ENCODE measurements around the gene RAMP3. TPM values are rescaled to one million over a fixed set of nuclear protein-coding genes. Genes with fewer than 3 reads are reported as not detected.
A peak's percentile ranks its signal among the peaks of the same experiment; 100 is the strongest.
"Not testable (repeated sequence)": the region's sequence is repeated elsewhere in the genome, so short reads cannot be mapped to it uniquely, and the experiment has no call there.

Gene RAMP3
- total RNA-seq, 1 donor from 2014 or later: not detected

DNA sequence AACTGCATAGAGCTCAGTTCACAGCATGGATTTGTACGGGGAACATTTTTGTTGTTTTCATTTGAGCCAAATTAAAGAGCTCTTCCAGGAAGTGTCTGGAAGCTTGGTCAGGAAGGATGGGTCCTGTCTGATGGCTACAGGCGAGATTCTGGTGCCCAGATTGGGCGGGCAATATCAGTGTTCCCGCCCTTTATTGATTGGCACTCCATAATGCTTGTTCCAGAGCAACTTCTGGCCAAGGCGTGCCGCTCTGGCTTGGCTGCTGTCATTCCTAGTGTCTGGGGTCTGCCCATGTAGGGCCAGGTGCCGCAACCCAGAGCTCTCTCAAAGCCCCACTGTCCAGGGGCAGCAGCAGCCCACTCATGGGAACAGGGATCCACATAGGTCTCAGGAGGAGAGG, 45.9 kb downstream of the RAMP3 start:
- Histone ChIP-seq H3K27ac (ENCODE audit: low read depth, low read length) (no peak overlapping the region), H3K36me3 (ENCODE audit: insufficient read depth, low read length) (no peaks in the 10 kb centered on the region), H3K9me3 (ENCODE audit: insufficient read depth, low read depth, low read length) (no peaks in the 10 kb centered on the region), H3K27me3 (ENCODE audit: insufficient read depth, low read length) (peaks cover 18% of the 10 kb centered on the region), H3K4me1 (ENCODE audit: insufficient read depth, low read length) (no peaks in the 10 kb centered on the region), H3K79me2 (ENCODE audit: insufficient read depth, low read length) (no peaks in the 10 kb centered on the region), H2AFZ (ENCODE audit: low read depth, low read length) (no peak overlapping the region), H3K4me3 (ENCODE audit: insufficient read depth, low read depth, low read length) (no peak overlapping the region), H3K4me2 (ENCODE audit: low read length) (no peak overlapping the region), H4K20me1 (ENCODE audit: insufficient read depth, low read length) (no peaks in the 10 kb centered on the region), H3K9ac (ENCODE audit: low read length) (no peak overlapping the region)
- peaks cover 1% of the 10 kb centered on the region for H3K36me3 Mint-ChIP-seq (ENCODE audit: low read depth, unreplicated experiment)
- peaks cover 5% of the 10 kb centered on the region for H3K9me3 Mint-ChIP-seq (ENCODE audit: unreplicated experiment)
- H3K4me3 Mint-ChIP-seq (ENCODE audit: unreplicated experiment): no peak overlapping the region
- peak overlapping the region; percentile 75 for H3K27ac Mint-ChIP-seq (ENCODE audit: unreplicated experiment)
- H3K4me1 Mint-ChIP-seq (ENCODE audit: low read depth, unreplicated experiment): peaks cover 8% of the 10 kb centered on the region
- peaks cover 33% of the 10 kb centered on the region for H3K27me3 Mint-ChIP-seq (ENCODE audit: low read depth, unreplicated experiment)
- TF ChIP-seq EZH2 (IDR thresholded peaks at IDR 0.05; ENCODE audit: insufficient read depth, low read length): no peak
- TF ChIP-seq, protein P1, sequence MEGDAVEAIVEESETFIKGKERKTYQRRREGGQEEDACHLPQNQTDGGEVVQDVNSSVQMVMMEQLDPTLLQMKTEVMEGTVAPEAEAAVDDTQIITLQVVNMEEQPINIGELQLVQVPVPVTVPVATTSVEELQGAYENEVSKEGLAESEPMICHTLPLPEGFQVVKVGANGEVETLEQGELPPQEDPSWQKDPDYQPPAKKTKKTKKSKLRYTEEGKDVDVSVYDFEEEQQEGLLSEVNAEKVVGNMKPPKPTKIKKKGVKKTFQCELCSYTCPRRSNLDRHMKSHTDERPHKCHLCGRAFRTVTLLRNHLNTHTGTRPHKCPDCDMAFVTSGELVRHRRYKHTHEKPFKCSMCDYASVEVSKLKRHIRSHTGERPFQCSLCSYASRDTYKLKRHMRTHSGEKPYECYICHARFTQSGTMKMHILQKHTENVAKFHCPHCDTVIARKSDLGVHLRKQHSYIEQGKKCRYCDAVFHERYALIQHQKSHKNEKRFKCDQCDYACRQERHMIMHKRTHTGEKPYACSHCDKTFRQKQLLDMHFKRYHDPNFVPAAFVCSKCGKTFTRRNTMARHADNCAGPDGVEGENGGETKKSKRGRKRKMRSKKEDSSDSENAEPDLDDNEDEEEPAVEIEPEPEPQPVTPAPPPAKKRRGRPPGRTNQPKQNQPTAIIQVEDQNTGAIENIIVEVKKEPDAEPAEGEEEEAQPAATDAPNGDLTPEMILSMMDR (IDR thresholded peaks at IDR 0.05; ENCODE audit: insufficient read depth, low read depth, low read length): no peak
- FAIRE-seq (no peak), DNase-seq (ENCODE audit: low read depth) (no peak)

GRCh38 chr7:45203936-45204445, 46.4 kb downstream of the RAMP3 start:
- DNase-seq (ENCODE audit: low read depth): no peak
- Mint-ChIP-seq H3K9me3 (ENCODE audit: unreplicated experiment) (peaks cover 5% of the 10 kb centered on the region), H3K4me3 (ENCODE audit: unreplicated experiment) (no peak overlapping the region), H3K27me3 (ENCODE audit: low read depth, unreplicated experiment) (peaks cover 36% of the 10 kb centered on the region), H3K36me3 (ENCODE audit: low read depth, unreplicated experiment) (peaks cover 1% of the 10 kb centered on the region), H3K27ac (ENCODE audit: unreplicated experiment) (peak overlapping the region; percentile 75), H3K4me1 (ENCODE audit: low read depth, unreplicated experiment) (peaks cover 8% of the 10 kb centered on the region)
- no peak overlapping the region for H3K4me2 ChIP-seq (ENCODE audit: low read length)
- no peak overlapping the region for H3K27ac ChIP-seq (ENCODE audit: low read depth, low read length)
- no peaks in the 10 kb centered on the region for H3K9me3 ChIP-seq (ENCODE audit: insufficient read depth, low read depth, low read length)
- no peaks in the 10 kb centered on the region for H3K36me3 ChIP-seq (ENCODE audit: insufficient read depth, low read length)
- TF ChIP-seq EZH2 (IDR thresholded peaks at IDR 0.05; ENCODE audit: insufficient read depth, low read length): no peak
- TF ChIP-seq, protein P1 (IDR thresholded peaks at IDR 0.05; ENCODE audit: insufficient read depth, low read depth, low read length): no peak
- peaks cover 21% of the 10 kb centered on the region for H3K27me3 ChIP-seq (ENCODE audit: insufficient read depth, low read length)
- no peaks in the 10 kb centered on the region for H3K79me2 ChIP-seq (ENCODE audit: insufficient read depth, low read length)
- no peaks in the 10 kb centered on the region for H4K20me1 ChIP-seq (ENCODE audit: insufficient read depth, low read length)
- no peak for FAIRE-seq
- no peak overlapping the region for H3K9ac ChIP-seq (ENCODE audit: low read length)
- no peaks in the 10 kb centered on the region for H3K4me1 ChIP-seq (ENCODE audit: insufficient read depth, low read length)
- H2AFZ ChIP-seq (ENCODE audit: low read depth, low read length): no peak overlapping the region
- H3K4me3 ChIP-seq (ENCODE audit: insufficient read depth, low read depth, low read length): no peak overlapping the region

DNA sequence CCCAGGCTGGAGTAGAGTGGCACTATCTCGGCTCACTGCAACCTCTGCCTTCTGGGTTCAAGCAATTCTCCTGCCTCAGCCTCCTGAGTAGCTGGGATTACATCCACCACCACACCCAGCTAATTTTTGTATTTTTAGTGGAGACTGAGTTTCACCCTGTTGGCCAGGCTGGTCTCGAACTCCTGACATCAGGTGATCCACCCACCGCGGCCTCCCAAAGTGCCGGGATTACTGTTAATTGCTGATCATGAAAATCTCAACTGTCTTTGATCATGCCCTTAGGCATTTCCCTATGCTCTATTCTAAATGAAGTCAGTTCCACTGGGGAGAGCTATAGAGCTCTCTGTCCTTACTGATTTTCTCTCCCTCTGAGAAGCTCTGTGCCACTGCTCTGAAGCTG, 48.7 kb downstream of the RAMP3 start:
- not testable (repeated sequence) for H3K79me2 ChIP-seq (ENCODE audit: insufficient read depth, low read length); H3K36me3 Mint-ChIP-seq (ENCODE audit: low read depth, unreplicated experiment); FAIRE-seq; H3K9me3 Mint-ChIP-seq (ENCODE audit: unreplicated experiment); H3K4me1 Mint-ChIP-seq (ENCODE audit: low read depth, unreplicated experiment); H3K36me3 ChIP-seq (ENCODE audit: insufficient read depth, low read length); H3K4me3 ChIP-seq (ENCODE audit: insufficient read depth, low read depth, low read length); H3K9ac ChIP-seq (ENCODE audit: low read length); H3K4me1 ChIP-seq (ENCODE audit: insufficient read depth, low read length); H3K4me2 ChIP-seq (ENCODE audit: low read length); H4K20me1 ChIP-seq (ENCODE audit: insufficient read depth, low read length); H3K4me3 Mint-ChIP-seq (ENCODE audit: unreplicated experiment); H2AFZ ChIP-seq (ENCODE audit: low read depth, low read length); H3K27ac Mint-ChIP-seq (ENCODE audit: unreplicated experiment); H3K27ac ChIP-seq (ENCODE audit: low read depth, low read length); H3K9me3 ChIP-seq (ENCODE audit: insufficient read depth, low read depth, low read length); DNase-seq (ENCODE audit: low read depth)
- peaks cover 38% of the 10 kb centered on the region for H3K27me3 Mint-ChIP-seq (ENCODE audit: low read depth, unreplicated experiment)
- H3K27me3 ChIP-seq (ENCODE audit: insufficient read depth, low read length): peaks cover 21% of the 10 kb centered on the region

GRCh38 chr7:45209909-45210308, 52.3 kb downstream of the RAMP3 start:
- not testable (repeated sequence) for H3K9me3 Mint-ChIP-seq (ENCODE audit: unreplicated experiment); H3K36me3 ChIP-seq (ENCODE audit: insufficient read depth, low read length); H3K4me2 ChIP-seq (ENCODE audit: low read length); H3K27ac ChIP-seq (ENCODE audit: low read depth, low read length); H3K4me3 Mint-ChIP-seq (ENCODE audit: unreplicated experiment); H3K4me1 ChIP-seq (ENCODE audit: insufficient read depth, low read length); H4K20me1 ChIP-seq (ENCODE audit: insufficient read depth, low read length); H3K4me1 Mint-ChIP-seq (ENCODE audit: low read depth, unreplicated experiment); H3K9ac ChIP-seq (ENCODE audit: low read length); FAIRE-seq; H3K36me3 Mint-ChIP-seq (ENCODE audit: low read depth, unreplicated experiment); H3K27ac Mint-ChIP-seq (ENCODE audit: unreplicated experiment); H3K9me3 ChIP-seq (ENCODE audit: insufficient read depth, low read depth, low read length); H2AFZ ChIP-seq (ENCODE audit: low read depth, low read length); DNase-seq (ENCODE audit: low read depth); H3K79me2 ChIP-seq (ENCODE audit: insufficient read depth, low read length); H3K4me3 ChIP-seq (ENCODE audit: insufficient read depth, low read depth, low read length)
- H3K27me3 ChIP-seq (ENCODE audit: insufficient read depth, low read length): peaks cover 22% of the 10 kb centered on the region
- peaks cover 49% of the 10 kb centered on the region for H3K27me3 Mint-ChIP-seq (ENCODE audit: low read depth, unreplicated experiment)

Measured in astrocyte (in vitro differentiated cells and primary cell).